Stimulated activated CD4-positive, alpha-beta T cell treated with anti-CD3 and anti-CD28 coated beads, Interleukin-4, amount 100 ng/mL, for 24 hours (primary cell): Measurements from ENCODE around the gene KRTAP10-1.

Source experiments
- DNase-seq: peaks from one replicate; pipeline ENCODE4 v3.0.0-alpha.2; 2020

Gene KRTAP10-1

GRCh38 chr21:44547656-44548331 is 7.8 kb upstream of the KRTAP10-1 start:
- DNase-seq: peak; percentile 18

GRCh38 chr21:44544566-44544965 is 4.6 kb upstream of the KRTAP10-1 start:
- no peak for DNase-seq

GRCh38 chr21:44542716-44543115 is 2.7 kb upstream of the KRTAP10-1 start:
- DNase-seq: no peak

GRCh38 chr21:44540741-44541288 is 820 bp upstream of the KRTAP10-1 start:
- DNase-seq: no peak

GRCh38 chr21:44539046-44539445 is 949 bp downstream of the KRTAP10-1 start:
- no peak for DNase-seq

GRCh38 chr21:44537930-44538911 is 1.8 kb downstream of the KRTAP10-1 start:
- peak; percentile 2 for DNase-seq

GRCh38 chr21:44535963-44536362 is 4.0 kb downstream of the KRTAP10-1 start:
- DNase-seq: no peak

- no peak for DNase-seq
Observed at GRCh38 chr21:44534688-44535087, 5.3 kb downstream of the KRTAP10-1 start.

GRCh38 chr21:44533891-44534627 is 5.9 kb downstream of the KRTAP10-1 start:
- DNase-seq: no peak

GRCh38 chr21:44533121-44533890 is 6.7 kb downstream of the KRTAP10-1 start:
- DNase-seq: no peak

- DNase-seq: no peak
Observed at GRCh38 chr21:44532712-44533111, 7.3 kb downstream of the KRTAP10-1 start.

GRCh38 chr21:44531606-44532564 is 8.1 kb downstream of the KRTAP10-1 start:
- no peak for DNase-seq

- DNase-seq: no peak
Observed at GRCh38 chr21:44530903-44531605, 8.9 kb downstream of the KRTAP10-1 start.

- DNase-seq: no peak
Observed at GRCh38 chr21:44530221-44530902, 9.6 kb downstream of the KRTAP10-1 start.

GRCh38 chr21:44529503-44530125 is 10.4 kb downstream of the KRTAP10-1 start:
- no peak for DNase-seq

GRCh38 chr21:44529011-44529421 is 11.0 kb downstream of the KRTAP10-1 start:
- no peak for DNase-seq

GRCh38 chr21:44528634-44528995 is 11.4 kb downstream of the KRTAP10-1 start:
- DNase-seq: no peak

GRCh38 chr21:44527983-44528633 is 11.9 kb downstream of the KRTAP10-1 start:
- DNase-seq: no peak
